Keratinocyte (primary cell): Measurements from ENCODE around the gene SIPA1L3.

Experiments
- EZH2 ChIP-seq: IDR thresholded peaks from one replicate; pipeline ENCODE4 v1.6.1; 2012; ENCODE audit warnings: inconsistent platforms, mild to moderate bottlenecking, low read length, moderate library complexity
- TF ChIP-seq, protein P1 (sequence below), 3 experiments: IDR thresholded peaks in 1 of 3; conservative IDR thresholded peaks in 1 of 3; optimal IDR thresholded peaks in 1 of 3; 2 replicates in 2 of 3; 3 replicates in 1 of 3; pipeline versions ENCODE3 to v1.5.1; 2011; ENCODE audit warnings: low read length in 3 of 3, mild to moderate bottlenecking in 3 of 3, moderate library complexity in 2 of 3, control low read depth in 1 of 3, inconsistent platforms in 1 of 3; ENCODE audit not compliant: insufficient read depth in 2 of 3; ENCODE audit errors: extremely low read depth in 1 of 3

DNA sequence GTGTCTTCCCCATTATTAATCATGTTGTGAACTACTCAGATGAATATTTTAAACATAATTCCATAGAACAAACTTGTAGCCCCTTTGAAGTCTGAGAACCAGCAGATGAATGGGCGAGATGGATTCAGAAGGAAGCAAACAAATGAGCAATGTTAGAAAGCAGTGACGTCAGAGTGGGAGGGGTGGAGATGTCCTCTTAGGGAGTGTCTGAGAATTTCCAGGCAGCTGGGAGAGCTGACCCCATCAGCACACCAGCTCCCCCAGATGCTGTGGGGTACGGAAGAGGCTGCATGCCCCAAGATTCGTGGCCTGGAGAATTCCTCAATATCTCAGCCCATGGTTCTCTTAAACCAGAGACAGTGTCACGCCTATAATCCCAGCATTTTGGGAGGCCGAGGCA is 248.4 kb downstream of the SIPA1L3 start:
- TF ChIP-seq, protein P1, sequence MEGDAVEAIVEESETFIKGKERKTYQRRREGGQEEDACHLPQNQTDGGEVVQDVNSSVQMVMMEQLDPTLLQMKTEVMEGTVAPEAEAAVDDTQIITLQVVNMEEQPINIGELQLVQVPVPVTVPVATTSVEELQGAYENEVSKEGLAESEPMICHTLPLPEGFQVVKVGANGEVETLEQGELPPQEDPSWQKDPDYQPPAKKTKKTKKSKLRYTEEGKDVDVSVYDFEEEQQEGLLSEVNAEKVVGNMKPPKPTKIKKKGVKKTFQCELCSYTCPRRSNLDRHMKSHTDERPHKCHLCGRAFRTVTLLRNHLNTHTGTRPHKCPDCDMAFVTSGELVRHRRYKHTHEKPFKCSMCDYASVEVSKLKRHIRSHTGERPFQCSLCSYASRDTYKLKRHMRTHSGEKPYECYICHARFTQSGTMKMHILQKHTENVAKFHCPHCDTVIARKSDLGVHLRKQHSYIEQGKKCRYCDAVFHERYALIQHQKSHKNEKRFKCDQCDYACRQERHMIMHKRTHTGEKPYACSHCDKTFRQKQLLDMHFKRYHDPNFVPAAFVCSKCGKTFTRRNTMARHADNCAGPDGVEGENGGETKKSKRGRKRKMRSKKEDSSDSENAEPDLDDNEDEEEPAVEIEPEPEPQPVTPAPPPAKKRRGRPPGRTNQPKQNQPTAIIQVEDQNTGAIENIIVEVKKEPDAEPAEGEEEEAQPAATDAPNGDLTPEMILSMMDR (optimal IDR thresholded peaks at IDR 0.05 in 1 of 3, IDR thresholded peaks at IDR 0.05 in 1 of 3, conservative IDR thresholded peaks at IDR 0.05 in 1 of 3; ENCODE audit: extremely low read depth in 1 of 3, insufficient read depth in 2 of 3, low read length in 3 of 3), result no peak
- TF ChIP-seq EZH2, result no peak
